Measurements from ENCODE around the gene USF3.

USF3 gene

GRCh38 chr3:113617726-113618125 lies 78.7 kb downstream of the USF3 start:
- DNase-seq = no peak

DNA sequence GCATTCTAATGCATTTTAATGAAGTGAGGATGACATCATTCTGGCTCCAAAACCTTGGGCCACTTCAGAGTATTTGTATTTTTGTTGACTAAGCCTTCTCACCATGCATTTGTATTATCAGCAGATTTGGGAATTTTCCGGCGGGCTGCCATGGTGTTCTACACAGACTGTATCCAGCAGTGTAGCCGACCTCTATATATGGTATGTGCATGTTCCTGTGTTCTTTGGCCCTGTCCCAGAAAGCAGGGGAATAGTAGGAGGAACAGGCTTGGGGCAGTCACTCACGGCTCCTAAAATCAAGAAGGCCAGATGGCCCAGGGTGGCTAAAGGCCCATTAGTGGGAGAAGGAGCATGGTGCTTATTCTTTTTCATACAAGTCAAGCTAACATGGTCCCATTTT lies 80.5 kb downstream of the USF3 start:
- no peak for DNase-seq

GRCh38 chr3:113614402-113614801 lies 82.0 kb downstream of the USF3 start:
- no peak for DNase-seq

DNA sequence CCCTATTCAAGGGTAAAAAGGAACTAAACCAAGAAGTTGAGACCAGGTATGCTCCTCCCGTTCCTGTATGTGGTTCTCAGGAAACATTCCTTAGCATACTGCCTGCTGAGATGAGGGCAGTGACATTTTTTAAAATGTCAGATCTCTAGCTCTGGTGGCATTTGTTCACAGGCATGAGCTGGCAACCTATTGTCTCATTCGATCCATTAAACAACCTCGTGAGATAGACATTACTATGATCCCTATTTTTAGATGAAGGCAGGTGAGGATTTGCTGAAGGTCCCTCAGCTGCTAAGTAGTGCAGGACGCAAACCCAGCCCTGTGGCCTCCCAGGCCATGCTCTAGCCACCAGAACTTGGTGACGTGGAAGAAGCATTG lies 89.2 kb downstream of the USF3 start:
- DNase-seq = no peak

DNA sequence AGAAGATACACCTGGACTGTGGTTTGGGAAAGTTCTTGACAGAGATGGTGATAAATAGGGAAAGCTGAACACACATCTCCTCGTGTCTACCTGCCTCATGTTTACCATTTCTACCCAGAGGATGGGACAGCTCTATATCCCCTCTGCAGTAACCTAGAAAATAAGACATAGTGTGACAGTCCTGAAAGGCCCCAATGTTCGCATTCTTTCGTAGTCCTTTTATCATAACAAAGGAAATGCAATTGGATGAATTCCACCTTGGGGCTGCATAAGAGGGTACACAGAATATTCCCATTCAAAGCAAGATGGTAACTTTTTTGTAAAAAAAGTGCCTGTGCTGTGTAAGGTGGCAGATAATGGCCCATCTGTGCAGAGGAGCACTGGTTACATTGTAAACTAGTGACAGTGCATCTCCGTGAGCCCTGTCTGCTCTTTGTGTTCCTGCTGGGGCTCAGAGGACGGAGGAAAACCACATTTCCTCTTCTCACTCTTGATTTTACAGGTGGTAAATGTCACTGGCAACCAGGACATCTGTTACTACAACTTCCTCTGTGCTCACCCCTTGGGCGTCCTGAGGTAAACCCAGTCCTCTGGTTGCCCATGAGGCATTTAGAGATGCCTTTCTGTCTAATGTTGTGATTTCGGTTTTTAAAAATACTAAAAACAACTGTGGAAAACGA lies 89.8 kb downstream of the USF3 start:
- DNase-seq = no peak

GRCh38 chr3:113602836-113603235 lies 93.6 kb downstream of the USF3 start:
- DNase-seq = no peak

- no peak for DNase-seq
Observed at GRCh38 chr3:113602256-113602655, 94.2 kb downstream of the USF3 start.

- DNase-seq = no peak
Observed at GRCh38 chr3:113601240-113601639, 95.2 kb downstream of the USF3 start.

GRCh38 chr3:113600418-113601182 lies 95.8 kb downstream of the USF3 start:
- peak in 17 of 56 donors; percentile 1 to 42 (median 12) for DNase-seq

All from nucleus accumbens (tissue), 56 donors.